Measurements from ENCODE around the gene PPP6R3.

DNA sequence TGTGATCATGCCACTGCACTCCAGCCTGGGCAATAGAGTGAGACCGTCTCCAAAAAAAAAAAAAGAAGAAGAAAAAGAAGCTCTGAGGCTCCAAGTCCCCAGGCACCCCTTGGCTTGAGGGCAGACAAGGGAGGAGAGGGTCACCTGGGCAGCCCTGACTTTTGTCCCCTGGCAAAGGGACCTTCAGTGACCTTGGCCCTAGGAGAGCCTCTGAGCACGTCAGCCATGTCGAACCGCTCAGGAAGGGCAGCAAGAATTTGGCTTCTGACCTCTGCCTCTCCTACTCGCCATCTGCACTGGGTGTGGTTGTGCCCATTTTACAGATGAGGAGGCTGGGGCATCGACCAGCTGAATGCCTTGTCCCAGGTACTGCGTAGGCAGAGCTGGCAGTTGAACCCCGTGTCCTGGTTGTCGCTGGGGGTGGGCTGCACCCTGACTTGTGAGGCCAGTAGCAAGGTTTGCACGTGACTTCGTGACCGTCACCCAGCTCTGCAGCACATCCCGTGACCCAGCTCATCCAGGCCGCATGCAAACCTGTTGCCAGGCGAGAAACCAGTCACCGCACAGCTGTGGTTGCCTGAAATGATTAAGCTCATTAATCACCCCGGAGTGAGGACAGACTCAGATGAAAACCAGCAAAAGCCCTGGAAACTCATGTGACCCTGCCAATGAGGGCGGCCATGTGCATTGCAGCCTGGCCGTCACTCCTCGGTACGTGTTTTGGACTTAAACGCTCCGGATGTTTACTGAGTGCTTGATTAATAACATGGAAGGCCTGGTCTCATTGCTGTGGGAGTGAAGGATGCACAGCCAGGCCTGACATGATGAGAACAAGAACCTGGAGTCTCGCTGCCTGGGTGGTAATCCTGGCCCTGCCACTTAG, 47.7 kb upstream of the PPP6R3 start:
- TF ChIP-seq SMC3 (IDR thresholded peaks at IDR 0.05; ENCODE audit: borderline replicate concordance, low read length) (no peak), POLR2A (IDR thresholded peaks at IDR 0.05; ENCODE audit: low read depth, low read length) (0 out of 2 replicates have a peak, but pooled peaks have one; percentile 23), CREM (IDR thresholded peaks at IDR 0.05; ENCODE audit: low read depth) (peak; percentile 89), YY1 (IDR thresholded peaks at IDR 0.05; ENCODE audit: low read depth, low read length) (peak; percentile 88), RAD21 (IDR thresholded peaks at IDR 0.05; ENCODE audit: insufficient read depth, low read depth, low read length) (no peak), NRF1 (conservative IDR thresholded peaks at IDR 0.05; ENCODE audit: low read depth, low read length) (no peak), POLR2AphosphoS2 (IDR thresholded peaks at IDR 0.05; ENCODE audit: low read depth, low read length) (no peak)
- TF ChIP-seq, protein P1, sequence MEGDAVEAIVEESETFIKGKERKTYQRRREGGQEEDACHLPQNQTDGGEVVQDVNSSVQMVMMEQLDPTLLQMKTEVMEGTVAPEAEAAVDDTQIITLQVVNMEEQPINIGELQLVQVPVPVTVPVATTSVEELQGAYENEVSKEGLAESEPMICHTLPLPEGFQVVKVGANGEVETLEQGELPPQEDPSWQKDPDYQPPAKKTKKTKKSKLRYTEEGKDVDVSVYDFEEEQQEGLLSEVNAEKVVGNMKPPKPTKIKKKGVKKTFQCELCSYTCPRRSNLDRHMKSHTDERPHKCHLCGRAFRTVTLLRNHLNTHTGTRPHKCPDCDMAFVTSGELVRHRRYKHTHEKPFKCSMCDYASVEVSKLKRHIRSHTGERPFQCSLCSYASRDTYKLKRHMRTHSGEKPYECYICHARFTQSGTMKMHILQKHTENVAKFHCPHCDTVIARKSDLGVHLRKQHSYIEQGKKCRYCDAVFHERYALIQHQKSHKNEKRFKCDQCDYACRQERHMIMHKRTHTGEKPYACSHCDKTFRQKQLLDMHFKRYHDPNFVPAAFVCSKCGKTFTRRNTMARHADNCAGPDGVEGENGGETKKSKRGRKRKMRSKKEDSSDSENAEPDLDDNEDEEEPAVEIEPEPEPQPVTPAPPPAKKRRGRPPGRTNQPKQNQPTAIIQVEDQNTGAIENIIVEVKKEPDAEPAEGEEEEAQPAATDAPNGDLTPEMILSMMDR (IDR thresholded peaks at IDR 0.05 in 2 of 3, conservative IDR thresholded peaks at IDR 0.05 in 1 of 3; ENCODE audit: control insufficient read depth in 2 of 3, extremely low read depth in 1 of 3, insufficient read depth in 1 of 3, low read depth in 3 of 3, low read length in 3 of 3), result no peak
- TF ChIP-seq, protein P2, sequence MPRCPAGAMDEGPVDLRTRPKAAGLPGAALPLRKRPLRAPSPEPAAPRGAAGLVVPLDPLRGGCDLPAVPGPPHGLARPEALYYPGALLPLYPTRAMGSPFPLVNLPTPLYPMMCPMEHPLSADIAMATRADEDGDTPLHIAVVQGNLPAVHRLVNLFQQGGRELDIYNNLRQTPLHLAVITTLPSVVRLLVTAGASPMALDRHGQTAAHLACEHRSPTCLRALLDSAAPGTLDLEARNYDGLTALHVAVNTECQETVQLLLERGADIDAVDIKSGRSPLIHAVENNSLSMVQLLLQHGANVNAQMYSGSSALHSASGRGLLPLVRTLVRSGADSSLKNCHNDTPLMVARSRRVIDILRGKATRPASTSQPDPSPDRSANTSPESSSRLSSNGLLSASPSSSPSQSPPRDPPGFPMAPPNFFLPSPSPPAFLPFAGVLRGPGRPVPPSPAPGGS (IDR thresholded peaks at IDR 0.05; ENCODE audit: borderline replicate concordance, insufficient read depth, low read depth, low read length, poor library complexity, severe bottlenecking), result peak; percentile 54
